HEK293 (cell line): ENCODE data around the gene FNDC8.

Source experiments
- KLF8 ChIP-seq: fragments of 450-650 bp; formaldehyde crosslinking; IDR thresholded peaks from 2 replicates; pipeline ENCODE4 v1.5.1; 2016; ENCODE audit warnings: missing biosample characterization, missing genetic modification characterization
- MZF1 ChIP-seq: fragments of 450-650 bp; formaldehyde crosslinking; IDR thresholded peaks from 2 replicates; pipeline ENCODE4 v1.5.1; 2017; ENCODE audit warnings: missing biosample characterization, missing genetic modification characterization, borderline replicate concordance
- TRIM28 ChIP-seq: IDR thresholded peaks from 2 replicates; pipeline ENCODE4 v1.6.1; 2011; ENCODE audit warnings: low read length, control low read depth, borderline replicate concordance
- ZBTB21 ChIP-seq: fragments of 450-650 bp; formaldehyde crosslinking; IDR thresholded peaks from 2 replicates; pipeline ENCODE4 v1.5.1; 2017; ENCODE audit warnings: missing biosample characterization, missing genetic modification characterization
- ZBTB7A ChIP-seq: fragments of 450-650 bp; formaldehyde crosslinking; IDR thresholded peaks from 2 replicates; pipeline ENCODE4 v1.5.1; 2016; ENCODE audit warnings: low read depth, missing biosample characterization, missing genetic modification characterization
- ZIC2 ChIP-seq: fragments of 450-650 bp; formaldehyde crosslinking; IDR thresholded peaks from 2 replicates; pipeline ENCODE4 v1.5.1; 2016; ENCODE audit warnings: missing biosample characterization, missing genetic modification characterization
- ZNF10 ChIP-seq: fragments of 450-650 bp; formaldehyde crosslinking; IDR thresholded peaks from 2 replicates; pipeline ENCODE4 v1.5.1; 2017; ENCODE audit warnings: missing biosample characterization, missing genetic modification characterization
- ZNF132 ChIP-seq: fragments of 450-650 bp; formaldehyde crosslinking; IDR thresholded peaks from 2 replicates; pipeline ENCODE4 v1.5.1; 2017; ENCODE audit warnings: missing biosample characterization, missing genetic modification characterization, borderline replicate concordance
- ZNF138 ChIP-seq: fragments of 450-650 bp; formaldehyde crosslinking; IDR thresholded peaks from 2 replicates; pipeline ENCODE4 v1.5.1; 2016; ENCODE audit warnings: missing biosample characterization, missing genetic modification characterization, borderline replicate concordance
- ZNF140 ChIP-seq: fragments of 450-650 bp; formaldehyde crosslinking; IDR thresholded peaks from 2 replicates; pipeline ENCODE4 v1.5.1; 2016; ENCODE audit warnings: missing biosample characterization, missing genetic modification characterization
- ZNF157 ChIP-seq: fragments of 450-650 bp; formaldehyde crosslinking; IDR thresholded peaks from 2 replicates; pipeline ENCODE4 v1.5.1; 2016; ENCODE audit warnings: missing biosample characterization, missing genetic modification characterization
- ZNF169 ChIP-seq: fragments of 450-650 bp; formaldehyde crosslinking; IDR thresholded peaks from 2 replicates; pipeline ENCODE4 v1.5.1; 2016; ENCODE audit warnings: missing biosample characterization, missing genetic modification characterization
- ZNF221 ChIP-seq: fragments of 450-650 bp; formaldehyde crosslinking; IDR thresholded peaks from 2 replicates; pipeline ENCODE4 v1.5.1; 2017; ENCODE audit warnings: missing biosample characterization, missing genetic modification characterization, borderline replicate concordance
- ZNF292 ChIP-seq: fragments of 450-650 bp; formaldehyde crosslinking; IDR thresholded peaks from 2 replicates; pipeline ENCODE4 v1.5.1; 2016; ENCODE audit warnings: low read depth, missing biosample characterization, missing genetic modification characterization, borderline replicate concordance
- ZNF391 ChIP-seq: fragments of 450-650 bp; formaldehyde crosslinking; IDR thresholded peaks from 2 replicates; pipeline ENCODE4 v1.5.1; 2016; ENCODE audit warnings: low read depth, missing biosample characterization, missing genetic modification characterization, borderline replicate concordance
- ZNF404 ChIP-seq: fragments of 450-650 bp; formaldehyde crosslinking; IDR thresholded peaks from 2 replicates; pipeline ENCODE4 v1.5.1; 2017; ENCODE audit warnings: missing biosample characterization, missing genetic modification characterization
- ZNF416 ChIP-seq: fragments of 450-650 bp; formaldehyde crosslinking; IDR thresholded peaks from 2 replicates; pipeline ENCODE4 v1.5.1; 2016; ENCODE audit warnings: missing biosample characterization, missing genetic modification characterization
- ZNF549 ChIP-seq: fragments of 450-650 bp; IDR thresholded peaks from 2 replicates; pipeline ENCODE4 v1.5.1; 2018; ENCODE audit warnings: missing biosample characterization, missing genetic modification characterization, mild to moderate bottlenecking, inconsistent platforms, moderate library complexity
- ZNF639 ChIP-seq: fragments of 450-650 bp; formaldehyde crosslinking; IDR thresholded peaks from 2 replicates; pipeline ENCODE4 v1.5.1; 2016; ENCODE audit warnings: missing biosample characterization, missing genetic modification characterization
- ZNF664 ChIP-seq: fragments of 450-650 bp; formaldehyde crosslinking; IDR thresholded peaks from 2 replicates; pipeline ENCODE4 v1.5.1; 2016; ENCODE audit warnings: missing biosample characterization, missing genetic modification characterization
- ZNF76 ChIP-seq: fragments of 450-650 bp; formaldehyde crosslinking; IDR thresholded peaks from 2 replicates; pipeline ENCODE4; 2016; ENCODE audit warnings: low read depth, missing biosample characterization, missing genetic modification characterization, borderline replicate concordance
- ZNF791 ChIP-seq: fragments of 450-650 bp; formaldehyde crosslinking; IDR thresholded peaks from 2 replicates; pipeline ENCODE4 v1.5.1; 2016; ENCODE audit warnings: missing biosample characterization, missing genetic modification characterization
- TF ChIP-seq, protein P1 (sequence below): fragments of 450-650 bp; formaldehyde crosslinking; IDR thresholded peaks from 2 replicates; pipeline ENCODE4; 2016; ENCODE audit warnings: missing biosample characterization, missing genetic modification characterization
- TF ChIP-seq, protein P2 (sequence below): fragments of 450-650 bp; formaldehyde crosslinking; IDR thresholded peaks from 2 replicates; pipeline ENCODE4 v1.5.1; 2016; ENCODE audit warnings: missing biosample characterization, missing genetic modification characterization
- TF ChIP-seq, protein P3 (sequence below): fragments of 450-650 bp; formaldehyde crosslinking; IDR thresholded peaks from 2 replicates; pipeline ENCODE4 v1.5.1; 2016; ENCODE audit warnings: missing biosample characterization, missing genetic modification characterization
- TF ChIP-seq, protein P4 (sequence below): fragments of 450-650 bp; formaldehyde crosslinking; IDR thresholded peaks from 2 replicates; pipeline ENCODE4 v1.5.1; 2016; ENCODE audit warnings: missing biosample characterization, missing genetic modification characterization, borderline replicate concordance

FNDC8 gene

GRCh38 chr17:35141681-35142466 is 20.5 kb downstream of the FNDC8 start, which contains the start of gene NLE1 (continued):
- TF ChIP-seq, protein P1, sequence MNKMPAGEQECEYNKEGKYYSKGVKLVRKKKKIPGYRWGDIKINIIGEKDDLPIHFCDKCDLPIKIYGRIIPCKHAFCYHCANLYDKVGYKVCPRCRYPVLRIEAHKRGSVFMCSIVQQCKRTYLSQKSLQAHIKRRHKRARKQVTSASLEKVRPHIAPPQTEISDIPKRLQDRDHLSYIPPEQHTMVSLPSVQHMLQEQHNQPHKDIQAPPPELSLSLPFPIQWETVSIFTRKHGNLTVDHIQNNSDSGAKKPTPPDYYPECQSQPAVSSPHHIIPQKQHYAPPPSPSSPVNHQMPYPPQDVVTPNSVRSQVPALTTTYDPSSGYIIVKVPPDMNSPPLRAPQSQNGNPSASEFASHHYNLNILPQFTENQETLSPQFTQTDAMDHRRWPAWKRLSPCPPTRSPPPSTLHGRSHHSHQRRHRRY (tag by site-specific recombination), result no peak
- TF ChIP-seq ZNF140 (tag by site-specific recombination) (no peak), ZNF132 (tag by site-specific recombination) (no peak), ZNF416 (tag by site-specific recombination) (no peak), ZNF10 (tag by site-specific recombination) (peak; percentile 41; the same call in 1 of the 2 replicates), ZNF639 (tag by site-specific recombination) (no peak), ZNF157 (tag by site-specific recombination) (no peak), ZNF221 (tag by site-specific recombination) (no peak), ZNF169 (tag by site-specific recombination) (no peak), ZNF391 (tag by site-specific recombination) (no peak), TRIM28 (peak; percentile 36; the same call in 1 of the 2 replicates), ZNF791 (tag by site-specific recombination) (no peak), ZBTB7A (tag by site-specific recombination) (peak; percentile 91), ZNF292 (tag by site-specific recombination) (no peak), KLF8 (tag by site-specific recombination) (peak; percentile 92), ZNF404 (tag by site-specific recombination) (no peak), ZNF76 (tag by site-specific recombination) (peak; percentile 72; the same call in 1 of the 2 replicates), ZNF549 (tag by site-specific recombination) (no peak), MZF1 (tag by site-specific recombination) (no peak; the same call in 1 of the 2 replicates), ZNF138 (tag by site-specific recombination) (no peak), ZBTB21 (tag by site-specific recombination) (no peak), ZIC2 (peak; percentile 74), ZNF664 (tag by site-specific recombination) (no peak)
- TF ChIP-seq, protein P2, sequence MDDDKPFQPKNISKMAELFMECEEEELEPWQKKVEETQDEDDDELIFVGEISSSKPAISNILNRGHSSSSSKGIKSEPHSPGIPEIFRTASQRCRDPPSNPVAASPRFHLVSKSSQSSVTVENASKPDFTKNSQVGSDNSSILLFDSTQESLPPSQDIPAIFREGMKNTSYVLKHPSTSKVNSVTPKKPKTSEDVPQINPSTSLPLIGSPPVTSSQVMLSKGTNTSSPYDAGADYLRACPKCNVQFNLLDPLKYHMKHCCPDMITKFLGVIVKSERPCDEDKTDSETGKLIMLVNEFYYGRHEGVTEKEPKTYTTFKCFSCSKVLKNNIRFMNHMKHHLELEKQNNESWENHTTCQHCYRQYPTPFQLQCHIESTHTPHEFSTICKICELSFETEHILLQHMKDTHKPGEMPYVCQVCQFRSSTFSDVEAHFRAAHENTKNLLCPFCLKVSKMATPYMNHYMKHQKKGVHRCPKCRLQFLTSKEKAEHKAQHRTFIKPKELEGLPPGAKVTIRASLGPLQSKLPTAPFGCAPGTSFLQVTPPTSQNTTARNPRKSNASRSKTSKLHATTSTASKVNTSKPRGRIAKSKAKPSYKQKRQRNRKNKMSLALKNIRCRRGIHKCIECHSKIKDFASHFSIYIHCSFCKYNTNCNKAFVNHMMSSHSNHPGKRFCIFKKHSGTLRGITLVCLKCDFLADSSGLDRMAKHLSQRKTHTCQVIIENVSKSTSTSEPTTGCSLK (tag by site-specific recombination), result no peak
- TF ChIP-seq, protein P3, sequence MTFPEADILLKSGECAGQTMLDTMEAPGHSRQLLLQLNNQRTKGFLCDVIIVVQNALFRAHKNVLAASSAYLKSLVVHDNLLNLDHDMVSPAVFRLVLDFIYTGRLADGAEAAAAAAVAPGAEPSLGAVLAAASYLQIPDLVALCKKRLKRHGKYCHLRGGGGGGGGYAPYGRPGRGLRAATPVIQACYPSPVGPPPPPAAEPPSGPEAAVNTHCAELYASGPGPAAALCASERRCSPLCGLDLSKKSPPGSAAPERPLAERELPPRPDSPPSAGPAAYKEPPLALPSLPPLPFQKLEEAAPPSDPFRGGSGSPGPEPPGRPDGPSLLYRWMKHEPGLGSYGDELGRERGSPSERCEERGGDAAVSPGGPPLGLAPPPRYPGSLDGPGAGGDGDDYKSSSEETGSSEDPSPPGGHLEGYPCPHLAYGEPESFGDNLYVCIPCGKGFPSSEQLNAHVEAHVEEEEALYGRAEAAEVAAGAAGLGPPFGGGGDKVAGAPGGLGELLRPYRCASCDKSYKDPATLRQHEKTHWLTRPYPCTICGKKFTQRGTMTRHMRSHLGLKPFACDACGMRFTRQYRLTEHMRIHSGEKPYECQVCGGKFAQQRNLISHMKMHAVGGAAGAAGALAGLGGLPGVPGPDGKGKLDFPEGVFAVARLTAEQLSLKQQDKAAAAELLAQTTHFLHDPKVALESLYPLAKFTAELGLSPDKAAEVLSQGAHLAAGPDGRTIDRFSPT, result no peak
- TF ChIP-seq, protein P4, sequence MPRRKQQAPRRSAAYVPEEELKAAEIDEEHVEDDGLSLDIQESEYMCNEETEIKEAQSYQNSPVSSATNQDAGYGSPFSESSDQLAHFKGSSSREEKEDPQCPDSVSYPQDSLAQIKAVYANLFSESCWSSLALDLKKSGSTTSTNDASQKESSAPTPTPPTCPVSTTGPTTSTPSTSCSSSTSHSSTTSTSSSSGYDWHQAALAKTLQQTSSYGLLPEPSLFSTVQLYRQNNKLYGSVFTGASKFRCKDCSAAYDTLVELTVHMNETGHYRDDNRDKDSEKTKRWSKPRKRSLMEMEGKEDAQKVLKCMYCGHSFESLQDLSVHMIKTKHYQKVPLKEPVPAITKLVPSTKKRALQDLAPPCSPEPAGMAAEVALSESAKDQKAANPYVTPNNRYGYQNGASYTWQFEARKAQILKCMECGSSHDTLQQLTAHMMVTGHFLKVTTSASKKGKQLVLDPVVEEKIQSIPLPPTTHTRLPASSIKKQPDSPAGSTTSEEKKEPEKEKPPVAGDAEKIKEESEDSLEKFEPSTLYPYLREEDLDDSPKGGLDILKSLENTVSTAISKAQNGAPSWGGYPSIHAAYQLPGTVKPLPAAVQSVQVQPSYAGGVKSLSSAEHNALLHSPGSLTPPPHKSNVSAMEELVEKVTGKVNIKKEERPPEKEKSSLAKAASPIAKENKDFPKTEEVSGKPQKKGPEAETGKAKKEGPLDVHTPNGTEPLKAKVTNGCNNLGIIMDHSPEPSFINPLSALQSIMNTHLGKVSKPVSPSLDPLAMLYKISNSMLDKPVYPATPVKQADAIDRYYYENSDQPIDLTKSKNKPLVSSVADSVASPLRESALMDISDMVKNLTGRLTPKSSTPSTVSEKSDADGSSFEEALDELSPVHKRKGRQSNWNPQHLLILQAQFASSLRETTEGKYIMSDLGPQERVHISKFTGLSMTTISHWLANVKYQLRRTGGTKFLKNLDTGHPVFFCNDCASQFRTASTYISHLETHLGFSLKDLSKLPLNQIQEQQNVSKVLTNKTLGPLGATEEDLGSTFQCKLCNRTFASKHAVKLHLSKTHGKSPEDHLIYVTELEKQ (tag by site-specific recombination), result no peak
